D341Med (cell line): ENCODE data around the gene MYH7B.

Source experiments
- DNase-seq: peaks from one replicate; pipeline ENCODE4 v3.0.0; 2012; ENCODE audit warnings: low spot score

MYH7B gene

DNA sequence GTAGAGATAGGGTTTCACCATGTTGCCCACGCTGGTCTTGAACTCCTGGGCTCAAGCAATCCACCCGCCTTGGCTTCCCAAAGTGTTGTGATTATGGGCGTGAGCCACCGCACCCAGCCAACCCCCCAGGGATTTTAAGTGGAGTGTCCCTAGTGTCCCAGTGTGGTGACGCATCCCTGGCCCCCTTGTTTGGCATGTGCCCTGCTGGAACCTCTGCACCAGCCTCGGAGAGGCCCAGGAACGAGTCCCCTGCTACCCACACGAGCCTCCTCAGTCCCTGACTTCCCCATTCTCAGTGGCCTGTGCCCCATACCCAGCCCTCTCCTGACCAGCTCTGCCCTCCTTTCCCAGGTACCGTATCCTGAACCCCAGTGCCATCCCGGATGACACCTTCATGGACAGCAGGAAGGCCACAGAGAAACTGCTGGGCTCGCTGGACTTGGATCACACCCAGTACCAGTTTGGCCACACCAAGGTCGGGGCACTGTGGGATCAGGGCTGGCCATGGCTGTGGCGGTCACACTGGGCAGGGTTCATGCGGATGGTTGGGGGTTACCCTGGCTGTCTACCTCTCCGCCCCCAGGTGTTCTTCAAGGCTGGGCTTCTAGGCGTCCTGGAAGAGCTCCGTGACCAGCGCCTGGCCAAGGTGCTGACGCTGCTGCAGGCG is 37.2 kb downstream of the MYH7B start:
- no peak for DNase-seq

DNA sequence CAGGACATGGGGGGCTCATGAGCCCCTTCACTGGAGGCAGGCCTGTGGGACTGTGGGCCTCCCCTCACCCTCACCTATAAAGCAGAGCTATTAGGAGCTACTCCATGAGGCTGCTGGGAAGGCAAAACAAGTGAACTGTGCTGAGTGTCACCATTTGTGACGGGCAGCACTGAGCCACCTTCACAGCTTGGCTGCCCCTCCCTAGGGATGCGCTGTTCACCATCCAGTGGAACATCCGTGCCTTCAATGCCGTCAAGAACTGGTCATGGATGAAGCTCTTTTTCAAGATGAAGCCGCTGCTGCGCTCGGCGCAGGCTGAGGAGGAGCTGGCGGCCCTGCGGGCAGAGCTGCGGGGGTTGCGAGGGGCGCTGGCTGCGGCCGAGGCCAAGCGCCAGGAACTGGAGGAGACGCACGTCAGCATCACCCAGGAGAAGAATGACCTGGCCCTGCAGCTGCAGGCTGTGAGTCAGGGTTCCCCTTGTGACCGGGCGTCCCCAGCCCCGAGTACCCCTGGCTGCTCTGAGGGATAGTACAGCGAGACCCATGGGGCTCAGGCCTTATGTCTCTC is 38.4 kb downstream of the MYH7B start:
- DNase-seq: no peak

- no peak for DNase-seq
Measured at GRCh38 chr20:34994509-34995131, 39.0 kb downstream of the MYH7B start.

DNA sequence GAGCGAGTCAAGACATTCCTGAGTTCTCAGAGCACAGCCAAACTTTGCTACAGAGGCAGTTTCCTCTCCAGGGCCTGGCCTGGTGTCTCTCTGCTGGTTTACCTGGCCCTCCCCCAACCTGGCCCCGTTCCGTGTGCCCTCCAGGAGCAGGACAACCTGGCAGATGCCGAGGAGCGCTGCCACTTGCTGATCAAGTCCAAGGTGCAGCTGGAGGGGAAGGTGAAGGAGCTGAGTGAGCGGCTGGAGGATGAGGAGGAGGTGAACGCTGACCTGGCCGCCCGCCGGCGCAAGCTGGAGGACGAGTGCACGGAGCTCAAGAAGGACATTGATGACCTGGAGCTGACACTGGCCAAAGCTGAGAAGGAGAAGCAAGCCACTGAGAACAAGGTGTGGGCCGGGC is 39.5 kb downstream of the MYH7B start:
- DNase-seq: no peak

GRCh38 chr20:34995696-34996095 is 40.0 kb downstream of the MYH7B start:
- no peak for DNase-seq

- DNase-seq: no peak
Measured at GRCh38 chr20:34996243-34997028, 40.8 kb downstream of the MYH7B start.

DNA sequence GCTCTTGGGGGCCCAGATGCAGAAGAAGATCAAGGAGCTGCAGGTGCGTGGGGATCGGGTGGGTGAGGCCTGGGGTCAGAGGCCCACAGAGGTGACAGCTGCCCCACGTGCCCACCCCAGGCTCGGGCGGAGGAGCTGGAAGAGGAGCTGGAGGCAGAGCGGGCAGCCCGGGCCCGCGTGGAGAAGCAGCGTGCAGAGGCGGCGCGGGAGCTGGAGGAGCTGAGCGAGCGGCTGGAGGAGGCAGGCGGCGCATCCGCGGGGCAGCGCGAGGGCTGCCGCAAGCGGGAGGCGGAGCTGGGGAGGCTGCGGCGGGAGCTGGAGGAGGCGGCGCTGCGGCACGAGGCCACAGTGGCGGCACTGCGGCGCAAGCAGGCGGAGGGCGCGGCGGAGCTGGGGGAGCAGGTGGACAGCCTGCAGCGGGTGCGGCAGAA is 41.5 kb downstream of the MYH7B start:
- DNase-seq: no peak

GRCh38 chr20:34997774-34998173 is 42.1 kb downstream of the MYH7B start:
- DNase-seq: no peak

DNA sequence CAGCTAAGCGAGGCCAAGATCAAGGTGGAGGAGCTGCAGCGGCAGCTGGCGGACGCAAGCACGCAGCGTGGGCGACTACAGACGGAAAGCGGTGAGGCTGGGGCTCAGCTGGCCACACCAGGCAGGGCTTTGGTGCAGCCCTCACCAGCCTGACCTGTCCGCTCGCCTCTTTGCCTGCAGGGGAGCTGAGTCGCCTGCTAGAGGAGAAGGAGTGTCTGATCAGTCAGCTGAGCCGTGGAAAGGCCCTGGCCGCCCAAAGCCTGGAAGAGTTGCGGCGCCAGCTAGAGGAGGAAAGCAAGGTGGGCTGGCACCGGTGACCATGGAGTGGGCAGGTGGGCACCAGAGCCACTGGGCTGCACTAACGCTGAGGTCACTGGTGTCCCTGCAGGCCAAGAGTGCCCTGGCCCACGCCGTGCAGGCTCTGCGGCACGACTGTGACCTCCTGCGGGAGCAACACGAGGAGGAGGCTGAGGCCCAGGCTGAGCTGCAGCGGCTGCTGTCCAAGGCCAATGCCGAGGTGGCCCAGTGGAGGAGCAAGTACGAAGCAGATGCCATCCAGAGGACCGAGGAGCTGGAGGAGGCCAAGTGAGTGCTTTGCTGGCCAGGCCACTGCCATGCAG is 42.8 kb downstream of the MYH7B start:
- no peak for DNase-seq

- DNase-seq: no peak
Measured at GRCh38 chr20:34999021-34999451, 43.4 kb downstream of the MYH7B start.

GRCh38 chr20:34999782-35000181 is 44.1 kb downstream of the MYH7B start:
- DNase-seq: no peak

DNA sequence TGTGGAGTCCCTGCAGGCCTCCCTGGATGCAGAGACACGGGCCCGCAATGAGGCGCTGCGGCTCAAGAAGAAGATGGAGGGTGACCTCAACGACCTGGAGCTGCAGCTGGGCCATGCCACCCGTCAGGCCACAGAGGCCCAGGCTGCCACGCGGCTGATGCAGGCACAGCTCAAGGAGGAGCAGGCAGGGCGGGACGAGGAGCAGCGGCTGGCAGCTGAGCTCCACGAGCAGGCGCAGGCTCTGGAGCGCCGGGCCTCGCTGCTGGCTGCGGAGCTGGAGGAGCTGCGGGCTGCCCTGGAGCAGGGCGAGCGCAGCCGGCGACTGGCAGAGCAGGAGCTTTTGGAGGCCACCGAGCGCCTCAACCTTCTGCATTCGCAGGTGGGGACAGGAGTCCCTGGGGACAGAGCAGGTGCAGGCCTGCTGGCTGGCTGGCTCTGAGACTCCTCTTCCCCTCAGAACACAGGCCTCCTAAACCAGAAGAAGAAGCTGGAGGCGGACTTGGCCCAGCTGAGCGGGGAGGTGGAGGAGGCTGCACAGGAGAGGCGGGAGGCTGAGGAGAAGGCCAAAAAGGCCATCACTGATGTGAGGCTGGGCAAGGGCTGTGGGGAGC is 44.7 kb downstream of the MYH7B start:
- DNase-seq: no peak

DNA sequence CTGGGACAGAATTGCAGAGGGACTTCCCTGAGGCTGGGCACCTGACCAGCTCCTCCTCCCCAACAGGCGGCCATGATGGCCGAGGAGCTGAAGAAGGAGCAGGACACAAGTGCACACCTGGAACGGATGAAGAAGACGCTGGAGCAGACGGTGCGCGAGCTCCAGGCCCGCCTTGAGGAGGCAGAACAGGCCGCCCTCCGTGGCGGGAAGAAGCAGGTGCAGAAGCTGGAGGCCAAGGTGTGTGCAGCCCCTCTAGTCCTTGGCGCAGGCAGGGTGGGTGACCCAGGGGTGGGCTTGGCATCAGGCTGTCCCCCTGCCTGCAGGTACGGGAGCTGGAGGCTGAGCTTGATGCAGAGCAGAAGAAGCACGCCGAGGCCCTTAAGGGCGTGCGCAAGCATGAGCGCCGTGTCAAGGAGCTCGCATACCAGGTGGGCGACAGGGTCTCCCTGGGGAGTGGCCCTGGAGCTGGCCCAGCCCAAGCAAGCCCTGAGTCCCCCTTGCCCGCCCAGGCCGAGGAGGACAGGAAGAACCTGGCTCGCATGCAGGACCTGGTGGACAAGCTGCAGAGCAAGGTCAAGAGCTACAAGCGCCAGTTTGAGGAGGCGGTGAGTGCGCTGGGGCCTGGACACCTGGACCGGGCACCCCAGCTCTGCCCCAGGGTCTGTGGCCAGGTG is 45.4 kb downstream of the MYH7B start:
- no peak for DNase-seq

GRCh38 chr20:35001596-35002362 is 46.1 kb downstream of the MYH7B start:
- no peak for DNase-seq

GRCh38 chr20:35002426-35003210 is 47.0 kb downstream of the MYH7B start:
- DNase-seq: no peak

- DNase-seq: no peak
Measured at GRCh38 chr20:35003211-35004031, 47.8 kb downstream of the MYH7B start.

DNA sequence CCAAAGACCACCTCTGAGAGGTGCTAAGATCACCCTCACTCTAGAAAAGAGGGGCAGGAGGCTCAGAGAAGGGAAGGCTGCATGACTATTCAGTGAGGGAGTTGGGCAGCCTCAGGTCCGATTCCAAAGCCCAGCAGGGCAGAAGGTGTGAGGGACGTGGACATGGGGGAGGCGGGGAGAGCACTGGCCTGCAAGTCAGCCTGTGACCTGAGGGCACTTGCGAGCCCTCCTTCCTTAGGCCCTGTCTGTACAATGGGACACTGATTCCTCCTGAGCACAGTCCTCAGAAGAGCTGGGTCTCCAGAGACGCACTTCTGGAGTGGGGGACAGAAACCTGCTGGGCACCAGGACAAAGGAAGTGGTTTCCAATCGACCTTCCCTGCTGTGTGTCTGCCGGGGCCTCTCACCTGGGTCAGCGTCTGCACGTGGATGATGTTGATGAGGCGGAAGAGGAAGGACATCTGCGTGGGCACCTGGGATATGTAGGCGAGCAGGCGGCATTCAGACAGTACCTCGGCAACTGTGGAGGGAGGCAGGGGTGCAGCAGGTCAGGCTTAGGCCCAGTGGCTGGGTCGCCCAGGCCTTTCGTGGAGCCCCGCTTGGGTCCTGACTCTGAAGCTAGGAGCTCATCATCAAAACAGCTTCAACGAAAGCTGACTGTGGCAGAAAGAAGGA is 48.5 kb downstream of the MYH7B start:
- DNase-seq: no peak

- no peak for DNase-seq
Measured at GRCh38 chr20:35004749-35005462, 49.2 kb downstream of the MYH7B start.
